Heart left ventricle (tissue), 13 donors: Measurements from ENCODE around the gene ZFR2.

Experiments
- CTCF ChIP-seq, 12 donors: fragments of 200-600 bp; sonication (generic) in 4 of 12; IDR thresholded peaks; one replicate each; pipeline versions ENCODE4 v1.5.0 to v1.8.0; 2018 to 2022; ENCODE audit warnings: antibody characterized with exemption in 12 of 12, mild to moderate bottlenecking in 5 of 12
- POLR2A ChIP-seq, 2 donors: fragments of 450-650 bp; IDR thresholded peaks; one replicate each; pipeline ENCODE4 v1.6.1; 2017; ENCODE audit warnings: antibody characterized with exemption in 2 of 2, mild to moderate bottlenecking in 2 of 2, moderate library complexity in 2 of 2
- donor health status: ischemic (EF 13 %, LVEDD 7.1; RV severe dilation, severe dysfunction).
- donor health status: DM: no; HTN: yes; CAD: no.
- donor health status: DM: no; HTN: no; CAD: no.
- donor health status: ischemic (EF 25% LVEDD 6.9; RV normal size, moderate dysfunction).
- donor health status: ischemic (EF 25% LVEDD 5.7; RV mildly dilated, moderate dysfunction).
- donor health status: ischemic (EF 35%, LVEDD 5.7; RV mildly dilated, moderate dysfunction).
- donor health status: nonischemic (EF 11% LVEDD 7.7; RV severe dilation, severe dysfunction).
- donor health status: DM: yes; HTN: yes; CAD: no.
- donor health status: PGD.
- donor health status: ischemic (EF 29% LVEDD 5.4; RV normal size, mild dysfunction).
- donor health status: nonischemic (EF 23%, LVEDD 6.1; RV moderate dilation, normal function).

- no peak for TF ChIP-seq CTCF (IDR thresholded peaks at IDR 0.05)
- no peak for TF ChIP-seq POLR2A (IDR thresholded peaks at IDR 0.05)
Measured at GRCh38 chr19:3863648-3864047, 5.2 kb downstream of the ZFR2 start.
